ENCODE measurements around the gene KY.

The KY gene

GRCh38 chr3:134694466-134694865 lies 43.6 kb upstream of the KY start:
- peak; percentile 15; the same call in 2 of the 3 replicates for ATAC-seq
- TF ChIP-seq ZFP30 (CRISPR knock-in tag; IDR thresholded peaks at IDR 0.05) (no peak), GLIS3 (CRISPR knock-in tag; IDR thresholded peaks at IDR 0.05) (no peak), ISL1 (CRISPR knock-in tag; IDR thresholded peaks at IDR 0.05) (no peak), TSHZ2 (CRISPR knock-in tag; IDR thresholded peaks at IDR 0.05) (no peak), ZC3H10 (CRISPR knock-in tag; IDR thresholded peaks at IDR 0.05) (no peak)

GRCh38 chr3:134693804-134694203 lies 43.0 kb upstream of the KY start:
- TF ChIP-seq PPARA (CRISPR knock-in tag; IDR thresholded peaks at IDR 0.05; ENCODE audit: borderline replicate concordance) (no peak), POU6F1 (CRISPR knock-in tag; IDR thresholded peaks at IDR 0.05; ENCODE audit: borderline replicate concordance, low read depth) (no peak), ZFP3 (CRISPR knock-in tag; IDR thresholded peaks at IDR 0.05) (no peak), ISL1 (CRISPR knock-in tag; IDR thresholded peaks at IDR 0.05) (no peak), GLIS3 (CRISPR knock-in tag; IDR thresholded peaks at IDR 0.05) (no peak), CSRNP3 (CRISPR knock-in tag; IDR thresholded peaks at IDR 0.05) (no peak), PATZ1 (CRISPR knock-in tag; IDR thresholded peaks at IDR 0.05; ENCODE audit: borderline replicate concordance) (no peak), ARNTL (CRISPR knock-in tag; IDR thresholded peaks at IDR 0.05; ENCODE audit: borderline replicate concordance, low read depth) (no peak), ZNF8 (CRISPR knock-in tag; IDR thresholded peaks at IDR 0.05) (no peak), ZC3H10 (CRISPR knock-in tag; IDR thresholded peaks at IDR 0.05) (no peak), ZNF565 (CRISPR knock-in tag; conservative IDR thresholded peaks at IDR 0.05; ENCODE audit: low read depth) (no peak), TOX (CRISPR knock-in tag; IDR thresholded peaks at IDR 0.05; ENCODE audit: borderline replicate concordance) (no peak), OSR1 (CRISPR knock-in tag; IDR thresholded peaks at IDR 0.05) (no peak), CREB5 (CRISPR knock-in tag; IDR thresholded peaks at IDR 0.05; ENCODE audit: low read depth) (no peak), RARB (CRISPR knock-in tag; IDR thresholded peaks at IDR 0.05) (no peak)
- peak; percentile 72 for ATAC-seq

GRCh38 chr3:134693226-134693625 lies 42.4 kb upstream of the KY start:
- ATAC-seq: no peak
- TF ChIP-seq TSHZ2 (CRISPR knock-in tag; IDR thresholded peaks at IDR 0.05): no peak
- no peak for TF ChIP-seq PATZ1 (CRISPR knock-in tag; IDR thresholded peaks at IDR 0.05; ENCODE audit: borderline replicate concordance)
- no peak for TF ChIP-seq ESRRG (CRISPR knock-in tag; IDR thresholded peaks at IDR 0.05)
- no peak for TF ChIP-seq ISL1 (CRISPR knock-in tag; IDR thresholded peaks at IDR 0.05)
- TF ChIP-seq RARB (CRISPR knock-in tag; IDR thresholded peaks at IDR 0.05): no peak

All from SK-N-SH treated with all-trans-retinoic acid at 6 μM for 48 hours (cell line).